AG09319 (cell line): ENCODE results near the gene SYNDIG1L.

Experiments used
- DNase-seq: peaks from one replicate; pipeline ENCODE4 v3.0.0-alpha.2; 2010; ENCODE audit warnings: low read depth; ENCODE audit errors: extremely low read depth
- TF ChIP-seq, protein P1 (sequence below): IDR thresholded peaks from 2 replicates; pipeline ENCODE4 v1.5.1; 2011; ENCODE audit warnings: low read depth, mild to moderate bottlenecking, inconsistent platforms, low read length, moderate library complexity

Gene SYNDIG1L

DNA sequence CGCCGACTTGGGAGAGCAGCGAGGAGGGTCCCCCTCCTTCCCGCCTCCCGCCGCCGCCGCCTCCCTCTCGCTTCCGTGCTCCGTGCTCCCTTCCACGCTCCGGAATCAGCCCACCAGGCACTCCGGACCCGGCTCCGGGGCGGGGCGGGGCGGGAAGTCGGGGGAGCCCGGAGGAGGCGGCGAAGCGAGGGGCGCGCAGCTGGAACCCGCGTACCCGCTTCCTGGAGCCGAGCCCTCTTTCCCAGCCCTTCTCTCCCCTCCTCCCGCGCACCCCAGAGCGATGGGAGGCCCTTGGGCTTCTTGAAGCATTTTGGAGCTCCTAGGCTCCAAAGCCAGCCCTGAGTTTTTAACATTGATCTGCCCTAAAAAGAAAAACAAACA, at the start of gene SYNDIG1L:
Gene SYNDIG1L (minus strand): TSS at position 9 of the 381 bp plus-strand sequence. CDS start 16,466 bp downstream, outside the sequence.
- no peak for DNase-seq
- TF ChIP-seq, protein P1, sequence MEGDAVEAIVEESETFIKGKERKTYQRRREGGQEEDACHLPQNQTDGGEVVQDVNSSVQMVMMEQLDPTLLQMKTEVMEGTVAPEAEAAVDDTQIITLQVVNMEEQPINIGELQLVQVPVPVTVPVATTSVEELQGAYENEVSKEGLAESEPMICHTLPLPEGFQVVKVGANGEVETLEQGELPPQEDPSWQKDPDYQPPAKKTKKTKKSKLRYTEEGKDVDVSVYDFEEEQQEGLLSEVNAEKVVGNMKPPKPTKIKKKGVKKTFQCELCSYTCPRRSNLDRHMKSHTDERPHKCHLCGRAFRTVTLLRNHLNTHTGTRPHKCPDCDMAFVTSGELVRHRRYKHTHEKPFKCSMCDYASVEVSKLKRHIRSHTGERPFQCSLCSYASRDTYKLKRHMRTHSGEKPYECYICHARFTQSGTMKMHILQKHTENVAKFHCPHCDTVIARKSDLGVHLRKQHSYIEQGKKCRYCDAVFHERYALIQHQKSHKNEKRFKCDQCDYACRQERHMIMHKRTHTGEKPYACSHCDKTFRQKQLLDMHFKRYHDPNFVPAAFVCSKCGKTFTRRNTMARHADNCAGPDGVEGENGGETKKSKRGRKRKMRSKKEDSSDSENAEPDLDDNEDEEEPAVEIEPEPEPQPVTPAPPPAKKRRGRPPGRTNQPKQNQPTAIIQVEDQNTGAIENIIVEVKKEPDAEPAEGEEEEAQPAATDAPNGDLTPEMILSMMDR, result no peak

DNA sequence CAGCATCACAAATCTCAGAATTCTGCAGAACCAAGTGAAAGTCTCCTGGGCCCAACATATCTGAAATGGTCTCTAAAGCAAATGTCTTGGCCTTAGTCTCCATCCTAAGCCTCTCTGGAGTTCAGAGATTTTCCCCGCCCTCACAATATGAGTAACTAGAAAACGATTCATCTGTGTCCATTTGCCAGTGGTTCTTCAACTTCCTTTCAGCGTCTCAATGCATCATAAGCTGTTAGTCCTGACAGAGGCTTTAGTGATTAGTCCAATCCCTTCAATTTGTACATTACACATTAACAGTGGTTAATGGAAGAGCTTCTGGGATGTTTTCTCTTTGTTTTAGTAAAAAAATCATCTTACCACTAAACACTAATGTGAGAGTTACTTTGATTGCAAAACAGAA, 49.7 kb upstream of the SYNDIG1L start:
- TF ChIP-seq, protein P1, result no peak
- DNase-seq, result peak; percentile 15

DNA sequence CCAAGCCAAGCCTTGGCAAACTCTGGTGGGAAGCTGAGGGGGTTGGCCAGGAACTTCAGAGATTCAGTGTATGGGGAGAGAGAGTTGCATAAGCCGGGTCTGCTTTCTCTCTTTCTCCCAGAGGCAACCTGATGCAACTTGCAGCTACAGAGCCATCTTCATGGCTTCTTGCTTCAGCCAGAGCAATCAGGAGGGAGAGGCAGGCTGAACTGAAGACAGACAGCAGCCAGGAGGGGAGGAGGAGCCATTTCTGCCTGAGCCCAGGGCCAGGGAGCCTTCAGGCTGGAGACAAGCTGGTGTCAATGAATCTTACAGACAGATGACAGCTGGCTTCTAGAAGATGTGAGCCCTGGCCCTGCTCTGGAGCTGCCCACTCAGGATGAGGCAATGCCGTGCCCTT, 48.4 kb upstream of the SYNDIG1L start:
- TF ChIP-seq, protein P1, result no peak
- no peak for DNase-seq

DNA sequence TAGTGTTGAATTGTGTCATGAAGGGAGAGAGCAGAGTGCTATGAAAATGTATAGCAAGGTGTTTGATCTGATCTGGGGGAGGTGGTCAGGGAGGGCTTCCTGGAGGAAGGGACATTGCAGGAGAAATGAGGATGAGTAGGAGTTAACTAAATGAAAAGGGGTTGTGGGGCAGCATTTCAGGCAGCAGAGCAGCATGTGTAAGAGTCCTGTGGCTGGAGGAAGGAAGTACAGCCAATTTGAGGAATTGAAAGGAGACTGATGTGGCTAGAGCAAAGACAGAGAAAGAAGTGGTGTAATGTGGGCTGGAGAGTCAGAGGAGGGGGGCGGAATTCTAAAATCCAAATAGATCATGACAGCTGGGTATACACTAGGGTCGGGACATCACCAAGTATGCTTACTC, 46.6 kb upstream of the SYNDIG1L start:
- DNase-seq, result no peak

DNA sequence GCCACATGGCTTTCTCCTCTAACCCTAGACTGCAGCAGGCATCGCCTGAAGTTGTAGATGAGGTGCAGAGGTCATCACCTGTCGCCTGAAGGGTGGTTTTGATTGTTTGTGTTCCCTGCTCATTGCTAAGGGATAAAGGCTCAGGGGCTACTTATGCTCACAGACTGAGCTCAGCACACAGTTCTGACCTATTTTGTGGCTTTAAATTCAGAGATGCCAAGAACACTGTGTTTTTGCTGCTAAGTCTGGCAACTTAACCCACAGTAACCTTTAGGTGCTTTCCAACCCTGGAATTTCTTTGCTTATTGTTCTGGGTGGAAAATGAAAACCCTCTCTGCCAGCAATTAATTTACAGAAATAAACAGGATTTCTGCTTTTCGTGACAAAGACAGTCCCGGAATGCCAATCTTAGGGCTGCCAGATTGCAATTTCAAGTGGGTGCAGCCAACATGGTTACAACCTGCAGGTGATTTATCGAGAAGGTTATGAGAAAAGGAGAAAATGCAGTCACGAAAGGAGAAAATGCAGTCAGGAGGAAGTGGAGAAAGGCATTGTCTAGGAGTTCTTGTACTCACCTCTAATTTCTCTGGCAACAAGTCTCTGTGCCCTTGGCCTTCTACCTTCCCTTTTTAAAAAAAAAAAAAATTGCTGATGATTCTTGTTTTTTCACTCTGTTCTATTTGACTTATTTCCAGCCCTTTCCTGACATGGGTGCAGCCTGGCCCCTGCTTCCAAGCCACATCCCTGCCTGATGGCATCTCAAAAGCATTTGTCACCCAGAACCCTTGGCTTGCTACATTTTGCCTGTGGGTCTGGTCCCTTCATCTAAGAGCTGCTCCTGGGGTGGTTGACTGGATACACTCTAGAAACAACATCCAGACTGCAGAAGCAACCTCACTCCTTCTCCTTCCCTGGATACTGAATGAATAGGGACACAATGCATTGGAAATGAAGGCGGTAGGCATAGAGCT, 43.8 kb upstream of the SYNDIG1L start:
- TF ChIP-seq, protein P1, result no peak
- no peak for DNase-seq

More for the DNA sequence above, 46.6 kb upstream of the SYNDIG1L start:
- TF ChIP-seq, protein P1, result no peak

DNA sequence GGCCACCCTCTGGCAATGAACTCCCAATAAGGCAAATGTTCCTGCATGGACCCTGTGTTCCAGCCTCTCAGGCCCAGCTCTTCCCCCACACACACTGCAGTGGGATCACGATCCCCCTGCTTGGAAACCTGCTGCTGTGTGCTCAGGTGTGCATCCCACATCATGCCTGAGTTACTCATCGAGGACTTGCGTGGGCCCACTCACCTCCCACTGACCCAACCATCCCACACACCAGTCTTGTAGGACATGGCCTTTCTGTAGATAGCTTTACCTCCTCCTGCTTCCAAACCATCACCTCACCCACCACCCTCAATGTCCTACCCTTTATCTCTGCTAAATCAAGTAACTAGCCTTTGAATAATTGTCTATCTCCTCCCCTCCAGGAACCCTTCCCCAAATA, 42.5 kb upstream of the SYNDIG1L start:
- DNase-seq, result no peak
- TF ChIP-seq, protein P1, result no peak

DNA sequence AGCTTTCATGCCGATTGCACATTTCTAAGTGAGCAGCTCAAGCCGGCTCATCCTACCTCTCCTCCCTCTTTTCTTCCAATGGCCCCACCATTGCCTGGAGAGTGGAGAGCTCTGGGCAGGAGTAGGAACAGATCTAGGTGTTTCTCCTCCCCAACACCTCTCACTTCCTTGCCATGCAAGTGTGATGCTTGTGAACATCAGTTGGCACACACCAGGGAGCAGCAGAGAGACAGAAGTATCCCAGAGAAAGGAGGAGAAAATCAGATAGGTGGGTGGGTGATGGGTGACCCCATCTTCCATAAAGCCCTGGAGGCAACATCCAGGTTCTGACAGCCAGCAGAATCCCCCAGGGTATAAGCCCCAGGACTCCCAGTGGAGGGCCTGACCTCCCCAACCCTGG, 39.3 kb upstream of the SYNDIG1L start:
- TF ChIP-seq, protein P1, result no peak
- no peak for DNase-seq
